Vagina (tissue), 2 donors: ENCODE measurements around the gene YDJC. TPM values are rescaled to one million over a fixed set of nuclear protein-coding genes. Genes with fewer than 3 reads are reported as not detected.
"Not testable (repeated sequence)": the region's sequence is repeated elsewhere in the genome, so short reads cannot be mapped to it uniquely, and the experiment has no call there.

ENCODE experiments used
- DNase-seq, 2 donors: peaks; one replicate each; pipeline ENCODE4 v3.0.0-alpha.2; 2017; ENCODE audit errors: extremely low spot score in 2 of 2
- H3K27ac ChIP-seq: fragments of 200-600 bp; sonication (generic); one replicate; pipeline ENCODE4 v1.5.1; 2019
- H3K27me3 ChIP-seq: fragments of 200-600 bp; sonication (generic); one replicate; pipeline ENCODE4 v1.5.1; 2019
- H3K36me3 ChIP-seq, 2 donors: fragments of 200-600 bp; sonication (generic); one replicate each; pipeline ENCODE4 v1.5.1; 2017 to 2019
- H3K4me1 ChIP-seq: fragments of 200-600 bp; sonication (generic); one replicate; pipeline ENCODE4 v1.5.1; 2019
- H3K4me3 ChIP-seq, 2 donors: fragments of 200-600 bp; sonication (generic); 1 replicate in 1 of 2; 2 replicates in 1 of 2; pipeline ENCODE4 v1.5.1; 2016 to 2019
- H3K9me3 ChIP-seq: fragments of 200-600 bp; sonication (generic); one replicate; pipeline ENCODE4 v1.5.1; 2019
- POLR2A ChIP-seq, 2 donors: fragments of 450-650 bp; IDR thresholded peaks; one replicate each; pipeline ENCODE4 v1.6.1; 2017; ENCODE audit warnings: antibody characterized with exemption in 2 of 2, mild to moderate bottlenecking in 2 of 2, moderate library complexity in 2 of 2
- POLR2AphosphoS5 ChIP-seq, 2 donors: sonication (generic); formaldehyde crosslinking; IDR thresholded peaks; one replicate each; pipeline ENCODE4 v1.9.0; 2017; ENCODE audit warnings: antibody characterized with exemption in 2 of 2, mild to moderate bottlenecking in 2 of 2, low read depth in 1 of 2; ENCODE audit not compliant: insufficient read depth in 1 of 2
- intact Hi-C: fragments of 100-400 bp; cut with DNase I; formaldehyde crosslinking; loops from one replicate; pipeline ENCODE4 v1.15.1; 2023
- total RNA-seq: library from RNA; depleted of rRNA; stranded (reverse); fragments of >200 nt; gene quantifications from one replicate; pipeline ENCODE4 v1.2.3, GENCODE V29; 2016
- TF ChIP-seq, protein P1 (sequence below), 3 experiments: fragments of 450-650 bp in 2 of 3; fragments of 200-600 bp in 1 of 3; sonication (generic) in 1 of 3; IDR thresholded peaks; one replicate each; pipeline ENCODE4 v1.5.1; 2017 to 2019; ENCODE audit warnings: antibody characterized with exemption in 3 of 3, mild to moderate bottlenecking in 2 of 3, moderate library complexity in 2 of 3

The YDJC gene, protein sequence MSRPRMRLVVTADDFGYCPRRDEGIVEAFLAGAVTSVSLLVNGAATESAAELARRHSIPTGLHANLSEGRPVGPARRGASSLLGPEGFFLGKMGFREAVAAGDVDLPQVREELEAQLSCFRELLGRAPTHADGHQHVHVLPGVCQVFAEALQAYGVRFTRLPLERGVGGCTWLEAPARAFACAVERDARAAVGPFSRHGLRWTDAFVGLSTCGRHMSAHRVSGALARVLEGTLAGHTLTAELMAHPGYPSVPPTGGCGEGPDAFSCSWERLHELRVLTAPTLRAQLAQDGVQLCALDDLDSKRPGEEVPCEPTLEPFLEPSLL
- 22.6 TPM for total RNA-seq

DNA sequence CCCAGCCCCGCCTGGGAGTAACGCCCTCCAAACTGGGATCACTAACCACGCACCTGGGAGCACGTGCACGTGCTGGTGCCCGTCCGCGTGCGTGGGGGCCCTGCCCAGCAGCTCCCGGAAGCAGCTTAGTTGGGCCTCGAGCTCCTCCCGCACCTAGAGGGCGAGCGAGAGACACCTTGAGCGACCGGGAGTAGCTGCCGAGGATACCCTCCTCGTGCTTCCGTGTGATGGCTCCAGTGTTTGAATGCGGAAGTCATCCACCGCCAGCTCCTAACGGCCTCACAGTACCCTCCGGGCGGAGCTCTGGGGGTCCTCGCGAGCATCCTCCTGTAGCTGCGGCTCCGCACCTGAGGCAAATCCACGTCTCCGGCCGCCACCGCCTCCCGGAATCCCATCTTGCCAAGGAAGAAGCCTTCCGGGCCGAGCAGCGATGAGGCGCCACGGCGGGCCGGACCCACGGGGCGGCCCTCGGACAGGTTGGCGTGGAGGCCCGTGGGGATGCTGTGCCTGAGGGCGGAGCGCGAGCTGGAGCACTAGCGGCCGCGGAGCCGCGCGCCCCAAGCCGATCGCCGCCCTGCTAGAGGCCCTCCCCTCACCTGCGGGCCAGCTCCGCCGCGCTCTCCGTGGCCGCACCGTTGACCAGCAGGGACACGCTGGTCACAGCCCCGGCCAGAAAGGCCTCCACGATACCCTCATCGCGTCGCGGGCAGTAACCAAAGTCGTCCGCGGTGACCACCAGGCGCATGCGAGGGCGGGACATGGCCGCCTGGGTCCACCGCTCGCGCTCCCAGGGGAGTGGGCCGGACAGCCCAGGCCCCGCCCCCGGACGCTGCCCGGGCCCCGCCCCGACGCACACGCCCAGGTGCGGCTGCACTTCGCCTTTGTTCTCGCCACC is at the start of gene YDJC:
Gene YDJC, minus strand, starts transcription at position 768 of the 895 bp plus-strand sequence. Its CDS starts 8 bp downstream, at position 760.
- H3K4me1 ChIP-seq: peaks cover 35% of the 10 kb centered on the region
- intact Hi-C loops: no loop called here
- no peaks in the 10 kb centered on the region for H3K27me3 ChIP-seq
- TF ChIP-seq POLR2A (IDR thresholded peaks at IDR 0.05): peak in 1 of 2 donors; percentile 65
- TF ChIP-seq, protein P1, sequence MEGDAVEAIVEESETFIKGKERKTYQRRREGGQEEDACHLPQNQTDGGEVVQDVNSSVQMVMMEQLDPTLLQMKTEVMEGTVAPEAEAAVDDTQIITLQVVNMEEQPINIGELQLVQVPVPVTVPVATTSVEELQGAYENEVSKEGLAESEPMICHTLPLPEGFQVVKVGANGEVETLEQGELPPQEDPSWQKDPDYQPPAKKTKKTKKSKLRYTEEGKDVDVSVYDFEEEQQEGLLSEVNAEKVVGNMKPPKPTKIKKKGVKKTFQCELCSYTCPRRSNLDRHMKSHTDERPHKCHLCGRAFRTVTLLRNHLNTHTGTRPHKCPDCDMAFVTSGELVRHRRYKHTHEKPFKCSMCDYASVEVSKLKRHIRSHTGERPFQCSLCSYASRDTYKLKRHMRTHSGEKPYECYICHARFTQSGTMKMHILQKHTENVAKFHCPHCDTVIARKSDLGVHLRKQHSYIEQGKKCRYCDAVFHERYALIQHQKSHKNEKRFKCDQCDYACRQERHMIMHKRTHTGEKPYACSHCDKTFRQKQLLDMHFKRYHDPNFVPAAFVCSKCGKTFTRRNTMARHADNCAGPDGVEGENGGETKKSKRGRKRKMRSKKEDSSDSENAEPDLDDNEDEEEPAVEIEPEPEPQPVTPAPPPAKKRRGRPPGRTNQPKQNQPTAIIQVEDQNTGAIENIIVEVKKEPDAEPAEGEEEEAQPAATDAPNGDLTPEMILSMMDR (IDR thresholded peaks at IDR 0.05): peak in 1 of 3 experiments; percentile 85
- TF ChIP-seq POLR2AphosphoS5 (IDR thresholded peaks at IDR 0.05; ENCODE audit: insufficient read depth in 1 of 2, low read depth in 1 of 2): peak; percentile 25 to 71
- H3K4me3 ChIP-seq: peak within 1 kb of the TSS; percentile 90 to 92
- no peak for DNase-seq
- H3K9me3 ChIP-seq: no peaks in the 10 kb centered on the region
- peaks cover 0 to 4% of the 10 kb centered on the region in 2 donors for H3K36me3 ChIP-seq
- peak within 1 kb of the TSS; percentile 65 for H3K27ac ChIP-seq

DNA sequence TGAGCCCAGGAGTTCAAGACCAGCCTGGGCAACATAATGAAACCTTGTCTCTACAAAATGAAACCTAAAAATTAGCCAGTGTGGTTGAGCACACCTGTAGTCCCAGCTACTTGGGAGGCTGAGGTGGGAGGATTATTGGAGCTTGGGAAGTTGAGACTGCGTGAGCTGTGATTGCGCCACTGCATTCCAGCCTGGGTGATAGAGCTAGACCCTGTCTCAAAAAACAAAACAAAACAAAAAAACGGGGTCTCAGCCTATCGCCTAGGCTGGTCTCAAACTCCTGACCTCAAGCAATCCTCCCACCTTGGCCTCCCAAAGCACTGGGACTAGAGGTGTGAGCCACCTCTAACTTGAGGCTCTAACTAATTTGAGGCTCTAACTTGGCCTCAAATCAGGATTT is 49.6 kb upstream of the YDJC start:
- TF ChIP-seq POLR2A (IDR thresholded peaks at IDR 0.05) (no peak), POLR2AphosphoS5 (IDR thresholded peaks at IDR 0.05; ENCODE audit: insufficient read depth in 1 of 2, low read depth in 1 of 2) (no peak)
- TF ChIP-seq, protein P1 (IDR thresholded peaks at IDR 0.05): no peak
- H3K4me1 ChIP-seq: no peaks in the 10 kb centered on the region
- intact Hi-C loops: no loop called here
- DNase-seq: no peak
- H3K27me3 ChIP-seq: no peaks in the 10 kb centered on the region
- no peak overlapping the region for H3K4me3 ChIP-seq
- no peaks in the 10 kb centered on the region for H3K9me3 ChIP-seq
- no peak overlapping the region for H3K27ac ChIP-seq
- peaks cover 0 to 55% of the 10 kb centered on the region in 2 donors for H3K36me3 ChIP-seq

- intact Hi-C loops, H3K27ac ChIP-seq, DNase-seq, H3K9me3 ChIP-seq, H3K4me3 ChIP-seq, H3K27me3 ChIP-seq, H3K4me1 ChIP-seq: not testable (repeated sequence)
- H3K36me3 ChIP-seq: peaks cover 0 to 52% of the 10 kb centered on the region in 2 donors
Observed at GRCh38 chr22:21678842-21679241, 49.0 kb upstream of the YDJC start.

GRCh38 chr22:21677606-21678443 is 48.0 kb upstream of the YDJC start:
- intact Hi-C loops: no loop called here
- DNase-seq: no peak
- Histone ChIP-seq H3K4me1 (no peaks in the 10 kb centered on the region), H3K27me3 (no peaks in the 10 kb centered on the region), H3K9me3 (no peaks in the 10 kb centered on the region), H3K4me3 (no peak overlapping the region), H3K36me3 (peaks cover 0 to 48% of the 10 kb centered on the region in 2 donors), H3K27ac (no peak overlapping the region)
- TF ChIP-seq, protein P1 (IDR thresholded peaks at IDR 0.05): no peak
- TF ChIP-seq POLR2A (IDR thresholded peaks at IDR 0.05): no peak
- TF ChIP-seq POLR2AphosphoS5 (IDR thresholded peaks at IDR 0.05; ENCODE audit: insufficient read depth in 1 of 2, low read depth in 1 of 2): no peak

GRCh38 chr22:21674638-21675245 is 44.9 kb upstream of the YDJC start:
- TF ChIP-seq POLR2A (IDR thresholded peaks at IDR 0.05): no peak
- TF ChIP-seq, protein P1 (IDR thresholded peaks at IDR 0.05): no peak
- TF ChIP-seq POLR2AphosphoS5 (IDR thresholded peaks at IDR 0.05; ENCODE audit: insufficient read depth in 1 of 2, low read depth in 1 of 2): no peak
- Histone ChIP-seq H3K27ac (no peak overlapping the region), H3K4me1 (no peaks in the 10 kb centered on the region), H3K9me3 (no peaks in the 10 kb centered on the region), H3K27me3 (no peaks in the 10 kb centered on the region), H3K36me3 (peaks cover 0 to 52% of the 10 kb centered on the region in 2 donors), H3K4me3 (no peak overlapping the region)
- intact Hi-C loops: no loop called here
- no peak for DNase-seq
